H1 (cell line): Measurements from ENCODE around the gene UBAP1L. TPM values are rescaled to one million over a fixed set of nuclear protein-coding genes. Genes with fewer than 3 reads are reported as not detected.

ENCODE experiments used
- CTCF ChIA-PET: fragments of 300-600 bp; sonication (Branson Sonifier 250); formaldehyde crosslinking; loops from one replicate; lab custom pipeline; 2021; ENCODE audit not compliant: partially characterized antibody; lab: Charles Lee
- POLR2A ChIA-PET: fragments of 300-600 bp; sonication (Branson Sonifier 250); formaldehyde crosslinking; loops from one replicate; lab custom pipeline; 2021; ENCODE audit warnings: inconsistent platforms; ENCODE audit not compliant: partially characterized antibody; lab: Charles Lee
- DNase-seq, 2 experiments: peaks; one replicate each; pipeline versions ENCODE4 v3.0.0 to v3.0.0-alpha.2; 2010 to 2022; ENCODE audit warnings: low spot score in 2 of 2, low read depth in 1 of 2, mixed read lengths in 1 of 2
- FAIRE-seq: peaks from 2 replicates; lab custom pipeline; 2011; peaks lifted over from hg19 to GRCh38; lab: Jason Lieb, UNC
- H2AFZ ChIP-seq: 2 replicates; pipeline ENCODE4 v1.8.1; 2012; ENCODE audit warnings: low read length, inconsistent platforms
- H2AK5ac ChIP-seq: 2 replicates; pipeline ENCODE4 v1.6.1; 2013; ENCODE audit warnings: low read depth, low read length
- H2BK120ac ChIP-seq: replicated peaks from 2 replicates; pipeline ENCODE3; 2013; ENCODE audit warnings: low read depth, low read length, inconsistent platforms
- H2BK12ac ChIP-seq: 2 replicates; pipeline ENCODE4 v1.6.1; 2013; ENCODE audit warnings: low read depth, low read length
- H2BK15ac ChIP-seq: 2 replicates; pipeline ENCODE4 v1.6.1; 2013; ENCODE audit warnings: low read length
- H2BK20ac ChIP-seq: 2 replicates; pipeline ENCODE4 v1.6.1; 2013; ENCODE audit warnings: low read length
- H2BK5ac ChIP-seq: 2 replicates; pipeline ENCODE4 v1.6.1; 2013; ENCODE audit warnings: low read depth, low read length
- H3K14ac ChIP-seq: 2 replicates; pipeline ENCODE4 v1.6.1; 2013; ENCODE audit warnings: inconsistent platforms; ENCODE audit not compliant: insufficient read length
- H3K18ac ChIP-seq: 2 replicates; pipeline ENCODE4 v1.6.1; 2013; ENCODE audit warnings: low read length; ENCODE audit errors: extremely low read depth
- H3K23ac ChIP-seq: 2 replicates; pipeline ENCODE4 v1.6.1; 2013; ENCODE audit warnings: inconsistent platforms; ENCODE audit not compliant: insufficient read length
- H3K23me2 ChIP-seq: 2 replicates; pipeline ENCODE4 v1.6.1; 2013; ENCODE audit warnings: low read depth, low read length
- H3K27ac ChIP-seq: 2 replicates; pipeline ENCODE4 v1.6.1; 2011; ENCODE audit warnings: low read depth, low read length, inconsistent platforms
- H3K27me3 ChIP-seq, 4 experiments: replicated peaks in 1 of 4; 1 replicate in 1 of 4; 2 replicates in 3 of 4; pipeline versions ENCODE4 v1.6.1 to v1.8.1; 2011 to 2013; ENCODE audit warnings: low read length in 3 of 4, mild to moderate bottlenecking in 3 of 4, inconsistent platforms in 2 of 4, mixed read lengths in 2 of 4, moderate library complexity in 1 of 4; ENCODE audit not compliant: control insufficient read depth in 3 of 4, insufficient read depth in 3 of 4; ENCODE audit errors: extremely low read depth in 1 of 4
- H3K36me3 ChIP-seq, 4 experiments: 2 replicates each; pipeline versions ENCODE4 v1.6.1 to v1.8.1; 2011 to 2013; ENCODE audit warnings: mild to moderate bottlenecking in 4 of 4, low read length in 3 of 4, moderate library complexity in 2 of 4, control low read depth in 1 of 4, inconsistent platforms in 1 of 4; ENCODE audit not compliant: insufficient read depth in 4 of 4, control insufficient read depth in 2 of 4
- H3K4ac ChIP-seq: replicated peaks from 2 replicates; pipeline ENCODE3; 2013; ENCODE audit warnings: low read length, low read depth, mixed read lengths, inconsistent platforms; ENCODE audit not compliant: insufficient read length
- H3K4me1 ChIP-seq, 4 experiments: replicated peaks in 1 of 4; 1 replicate in 1 of 4; 2 replicates in 3 of 4; pipeline versions ENCODE4 v1.6.1 to v1.8.1; 2011 to 2013; ENCODE audit warnings: low read length in 3 of 4, inconsistent platforms in 2 of 4, mixed read lengths in 1 of 4; ENCODE audit not compliant: insufficient read depth in 4 of 4, control insufficient read depth in 3 of 4
- H3K4me2 ChIP-seq, 2 experiments: 2 replicates each; pipeline versions ENCODE4 v1.6.1 to v1.8.1; 2011 to 2013; ENCODE audit warnings: low read depth in 2 of 2, low read length in 2 of 2, control low read depth in 1 of 2, inconsistent platforms in 1 of 2, mild to moderate bottlenecking in 1 of 2; ENCODE audit not compliant: insufficient read depth in 1 of 2
- H3K4me3 ChIP-seq, 4 experiments: fragments of 200-600, 300-600 bp in 1 of 4; sonication (generic), shearing (Covaris generic), sonication (Bioruptor Twin) in 1 of 4; 2 replicates each; pipeline versions ENCODE4 v1.5.1 to v1.8.1; 2011 to 2016; ENCODE audit warnings: low read length in 4 of 4, low read depth in 3 of 4, control low read depth in 2 of 4, inconsistent platforms in 2 of 4, mild to moderate bottlenecking in 2 of 4, mixed read lengths in 1 of 4, moderate library complexity in 1 of 4; ENCODE audit not compliant: insufficient read depth in 2 of 4; ENCODE audit errors: extremely low read depth in 1 of 4
- H3K56ac ChIP-seq: replicated peaks from 2 replicates; pipeline ENCODE3; 2013; ENCODE audit warnings: low read depth, mild to moderate bottlenecking, mixed read lengths, low read length, inconsistent platforms; ENCODE audit not compliant: insufficient read length
- H3K79me1 ChIP-seq: 2 replicates; pipeline ENCODE4 v1.6.1; 2013; ENCODE audit warnings: low read depth, low read length, control low read depth
- H3K79me2 ChIP-seq, 2 experiments: 2 replicates each; pipeline versions ENCODE4 v1.6.1 to v1.8.1; 2012 to 2013; ENCODE audit warnings: low read length in 2 of 2, mild to moderate bottlenecking in 2 of 2, inconsistent platforms in 1 of 2; ENCODE audit not compliant: insufficient read depth in 2 of 2, control insufficient read depth in 1 of 2
- H3K9ac ChIP-seq, 4 experiments: replicated peaks in 1 of 4; 1 replicate in 1 of 4; 2 replicates in 3 of 4; pipeline versions ENCODE4 v1.6.1 to v1.8.1; 2011 to 2013; ENCODE audit warnings: low read depth in 3 of 4, low read length in 3 of 4, control low read depth in 2 of 4, mild to moderate bottlenecking in 2 of 4, moderate library complexity in 2 of 4, inconsistent platforms in 1 of 4; ENCODE audit errors: extremely low read depth in 1 of 4
- H3K9me3 ChIP-seq, 2 experiments: 2 replicates each; pipeline versions ENCODE4 v1.6.1 to v1.8.1; 2012 to 2013; ENCODE audit warnings: mild to moderate bottlenecking in 2 of 2, moderate library complexity in 2 of 2, control low read depth in 1 of 2, inconsistent platforms in 1 of 2, low read depth in 1 of 2, low read length in 1 of 2, mixed read lengths in 1 of 2; ENCODE audit not compliant: insufficient read depth in 2 of 2
- H4K20me1 ChIP-seq, 2 experiments: replicated peaks in 1 of 2; 2 replicates each; pipeline versions ENCODE3 to v1.8.1; 2011 to 2013; ENCODE audit warnings: inconsistent platforms in 2 of 2, low read length in 2 of 2, mild to moderate bottlenecking in 1 of 2; ENCODE audit not compliant: insufficient read depth in 2 of 2, control insufficient read depth in 1 of 2
- H4K5ac ChIP-seq: 2 replicates; pipeline ENCODE4 v1.6.1; 2013; ENCODE audit warnings: low read length, low read depth, mixed read lengths, inconsistent platforms; ENCODE audit not compliant: insufficient read length
- H4K8ac ChIP-seq: 2 replicates; pipeline ENCODE4 v1.8.0; 2013; ENCODE audit warnings: mild to moderate bottlenecking, moderate library complexity, low read length, inconsistent platforms; ENCODE audit not compliant: insufficient read depth; ENCODE audit errors: extremely low read depth
- H4K91ac ChIP-seq: replicated peaks from 2 replicates; pipeline ENCODE3; 2013; ENCODE audit warnings: low read length, mixed read lengths, inconsistent platforms; ENCODE audit not compliant: insufficient read length
- CBX5 ChIP-seq: fragments of 300-800, 300-1000 bp; sonication (generic); IDR thresholded peaks from 2 replicates; pipeline ENCODE4 v1.7.1; 2016; ENCODE audit warnings: antibody characterized with exemption, low read length, low read depth
- HDAC6 ChIP-seq: IDR thresholded peaks from one replicate; pipeline ENCODE4 v1.7.1; 2012; ENCODE audit warnings: low read depth, mild to moderate bottlenecking, inconsistent platforms, low read length, moderate library complexity
- RBBP5 ChIP-seq: IDR thresholded peaks from 2 replicates; pipeline ENCODE4 v1.7.1; 2012; ENCODE audit warnings: low read depth, mild to moderate bottlenecking, inconsistent platforms, low read length, moderate library complexity, borderline replicate concordance
- RXRA ChIP-seq: IDR thresholded peaks from 2 replicates; pipeline ENCODE4 v1.6.1; 2011; ENCODE audit warnings: low read depth, mild to moderate bottlenecking, low read length, moderate library complexity; ENCODE audit not compliant: insufficient read depth
- SP1 ChIP-seq: IDR thresholded peaks from 2 replicates; pipeline ENCODE4 v1.6.1; 2011; ENCODE audit warnings: low read depth, low read length
- YY1 ChIP-seq: IDR thresholded peaks from 2 replicates; pipeline ENCODE4 v1.6.1; 2011; ENCODE audit warnings: low read depth, mild to moderate bottlenecking, low read length
- WGBS, 2 experiments: shearing (Covaris generic) in 1 of 2; methylation state at CpG; one replicate each; pipeline versions ENCODE4 v1.1.6 to v1.1.7; 2013 to 2015; ENCODE audit warnings: low lambda C conversion rate in 2 of 2, mixed read lengths in 2 of 2, inconsistent platforms in 1 of 2, low coverage in 1 of 2, missing lambda C conversion rate in 1 of 2; ENCODE audit not compliant: insufficient replicate concordance in 2 of 2, insufficient coverage in 1 of 2, insufficient read length in 1 of 2; ENCODE audit errors: extremely low coverage in 1 of 2, missing lambda C conversion rate in 1 of 2; 5-methylcytosine and 5-hydroxymethylcytosine counted together
- polyA plus RNA-seq, 7 experiments: library from polyadenylated mRNA; depleted of rRNA in 3 of 7; stranded (reverse) in 5 of 7; unstranded in 2 of 7; fragments of >200 nt in 5 of 7; fragments of 200-250 nt in 2 of 7; gene quantifications; 1 replicate in 5 of 7; 2 replicates in 1 of 7; 4 replicates in 1 of 7; pipeline versions ENCODE4 v1.2.1 to v1.2.3, GENCODE V29; 2011 to 2013; ENCODE audit warnings: missing spikeins in 2 of 7, mixed read lengths in 2 of 7
- total RNA-seq: library from RNA; stranded (reverse); fragmentation: NEBNext Ultra II Directional; extraction: Animal tissue kit (Norgen Biotek cat#: 25700); gene quantifications from 2 replicates; pipeline ENCODE4 v1.2.1, GENCODE V29; 2021

Gene UBAP1L
- total and polyA plus RNA-seq, 2 of the 8 experiments (the other 6 are each of a cell fraction or from before 2014, with no cell fraction given): 0.67 to 1.7 TPM

GRCh38 chr15:65099336-65099735 lies 15.7 kb downstream of the UBAP1L start:
- TF ChIP-seq SP1 (no peak), YY1 (no peak), RBBP5 (no peak), RXRA (no peak), HDAC6 (no peak), CBX5 (no peak)
- Histone ChIP-seq H3K4me2 (no peak overlapping the region), H3K27me3 (peaks cover 0 to 11% (median 5%) of the 10 kb centered on the region in 4 experiments; a peak in 3 of 7 replicates), H3K9ac (no peak overlapping the region), H2BK15ac (no peak overlapping the region), H3K27ac (no peak overlapping the region), H3K23me2 (peaks cover 5% of the 10 kb centered on the region; the same call in 1 of the 2 replicates), H4K8ac (no peak overlapping the region; the same call in 1 of the 2 replicates), H3K23ac (no peak overlapping the region), H3K56ac (no peak overlapping the region), H2AFZ (no peak overlapping the region), H3K14ac (no peak overlapping the region), H4K5ac (no peak overlapping the region), H3K4me3 (no peak overlapping the region), H3K79me1 (no peaks in the 10 kb centered on the region), H2AK5ac (no peak overlapping the region), H2BK5ac (no peak overlapping the region), H3K18ac (no peak overlapping the region), H3K4me1 (peaks cover 0 to 3% (median under 1%) of the 10 kb centered on the region in 4 experiments; a peak in 3 of 7 replicates), H2BK12ac (no peak overlapping the region), H4K20me1 (no peaks in the 10 kb centered on the region), H3K36me3 (no peaks in the 10 kb centered on the region), H2BK120ac (no peak overlapping the region), H2BK20ac (no peak overlapping the region), H4K91ac (no peak overlapping the region), H3K4ac (no peak overlapping the region), H3K79me2 (no peaks in the 10 kb centered on the region), H3K9me3 (no peaks in the 10 kb centered on the region)
- ChIA-PET POLR2A (no interaction called here), CTCF (interaction anchor here (0.8 to 9.6 kb wide), 7 partner anchors 12 to 166 kb away, joined by 4 to 259 read pairs (median 10); partner anchors contain the start of gene KBTBD13)
- DNase-seq (no peak), FAIRE-seq (no peak)
- 83% methylated on average over 5 of the region's 5 CpGs; no CpG with 5 or more reads in 1 of the 2 experiments for WGBS, 2 experiments
